Astrocyte (in vitro differentiated cells and primary cell): Measurements from ENCODE around the gene MAGEL2. TPM values are rescaled to one million over a fixed set of nuclear protein-coding genes. Genes with fewer than 3 reads are reported as not detected.

Source experiments
- DNase-seq: peaks from one replicate; pipeline ENCODE4 v3.0.0-alpha.2; 2010; ENCODE audit warnings: low read depth
- FAIRE-seq: peaks from 2 replicates; lab custom pipeline; 2011; peaks lifted over from hg19 to GRCh38; lab: Jason Lieb, UNC
- H2AFZ ChIP-seq: 2 replicates; pipeline ENCODE4 v1.6.0; 2012; ENCODE audit warnings: low read depth, low read length, inconsistent platforms
- H3K27ac ChIP-seq: 2 replicates; pipeline ENCODE4 v1.5.1; 2011; ENCODE audit warnings: low read depth, low read length, inconsistent platforms
- H3K27me3 ChIP-seq: 2 replicates; pipeline ENCODE4 v1.6.0; 2011; ENCODE audit warnings: low read length, inconsistent platforms; ENCODE audit not compliant: insufficient read depth
- H3K36me3 ChIP-seq: 2 replicates; pipeline ENCODE4 v1.5.1; 2011; ENCODE audit warnings: low read length, inconsistent platforms; ENCODE audit not compliant: insufficient read depth
- H3K4me1 ChIP-seq: 2 replicates; pipeline ENCODE4 v1.5.1; 2011; ENCODE audit warnings: low read length, inconsistent platforms; ENCODE audit not compliant: insufficient read depth
- H3K4me2 ChIP-seq: 2 replicates; pipeline ENCODE4 v1.6.0; 2012; ENCODE audit warnings: low read length, inconsistent platforms
- H3K4me3 ChIP-seq: 2 replicates; pipeline ENCODE4 v1.5.1; 2011; ENCODE audit warnings: low read depth, mild to moderate bottlenecking, low read length, inconsistent platforms; ENCODE audit not compliant: insufficient read depth
- H3K79me2 ChIP-seq: 2 replicates; pipeline ENCODE4 v1.6.0; 2012; ENCODE audit warnings: mild to moderate bottlenecking, low read length, inconsistent platforms; ENCODE audit not compliant: insufficient read depth
- H3K9ac ChIP-seq: 2 replicates; pipeline ENCODE4 v1.6.0; 2012; ENCODE audit warnings: mild to moderate bottlenecking, low read length, inconsistent platforms
- H3K9me3 ChIP-seq: 2 replicates; pipeline ENCODE4 v1.5.1; 2012; ENCODE audit warnings: low read depth, mild to moderate bottlenecking, low read length, inconsistent platforms; ENCODE audit not compliant: insufficient read depth
- H4K20me1 ChIP-seq: 2 replicates; pipeline ENCODE4 v1.6.0; 2012; ENCODE audit warnings: low read length, inconsistent platforms; ENCODE audit not compliant: insufficient read depth
- H3K27ac Mint-ChIP-seq: one replicate; pipeline ENCODE4 v1.8.0; 2021; ENCODE audit warnings: mild to moderate bottlenecking, mixed read lengths; ENCODE audit not compliant: unreplicated experiment
- H3K27me3 Mint-ChIP-seq: one replicate; pipeline ENCODE4 v1.8.0; 2021; ENCODE audit warnings: low read depth, mixed read lengths; ENCODE audit not compliant: unreplicated experiment
- H3K36me3 Mint-ChIP-seq: one replicate; pipeline ENCODE4 v1.8.0; 2021; ENCODE audit warnings: low read depth, mixed read lengths; ENCODE audit not compliant: unreplicated experiment
- H3K4me1 Mint-ChIP-seq: one replicate; pipeline ENCODE4 v1.8.0; 2021; ENCODE audit warnings: low read depth, mixed read lengths; ENCODE audit not compliant: unreplicated experiment
- H3K4me3 Mint-ChIP-seq: one replicate; pipeline ENCODE4 v1.8.0; 2021; ENCODE audit warnings: mild to moderate bottlenecking, moderate library complexity, mixed read lengths; ENCODE audit not compliant: unreplicated experiment
- H3K9me3 Mint-ChIP-seq: one replicate; pipeline ENCODE4 v1.8.0; 2021; ENCODE audit warnings: mild to moderate bottlenecking, mixed read lengths; ENCODE audit not compliant: unreplicated experiment
- CTCF ChIP-seq: IDR thresholded peaks from 2 replicates; pipeline ENCODE4 v1.5.1; 2011; ENCODE audit warnings: low read depth, mild to moderate bottlenecking, inconsistent platforms, low read length, moderate library complexity; ENCODE audit not compliant: insufficient read depth
- EZH2 ChIP-seq: IDR thresholded peaks from 2 replicates; pipeline ENCODE4 v1.6.1; 2012; ENCODE audit warnings: mild to moderate bottlenecking, low read length, inconsistent platforms; ENCODE audit not compliant: insufficient read depth
- total RNA-seq: library from RNA; stranded (reverse); gene quantifications from 2 replicates; pipeline ENCODE4 v1.2.1, GENCODE V29; 2021

The MAGEL2 gene
- total RNA-seq, 1 donor from 2014 or later = 8.6 TPM

- Mint-ChIP-seq H3K4me1 (no peaks in the 10 kb centered on the region), H3K36me3 (no peaks in the 10 kb centered on the region), H3K4me3 (no peak overlapping the region), H3K27me3 (no peaks in the 10 kb centered on the region), H3K27ac (no peak overlapping the region), H3K9me3 (no peaks in the 10 kb centered on the region)
- no peaks in the 10 kb centered on the region for H3K79me2 ChIP-seq
- no peaks in the 10 kb centered on the region for H3K27me3 ChIP-seq
- no peaks in the 10 kb centered on the region for H3K4me1 ChIP-seq
- FAIRE-seq (no peak), DNase-seq (no peak)
- no peak overlapping the region for H3K9ac ChIP-seq
- no peaks in the 10 kb centered on the region for H3K9me3 ChIP-seq
- no peaks in the 10 kb centered on the region for H4K20me1 ChIP-seq
- TF ChIP-seq CTCF (no peak), EZH2 (no peak)
- H3K27ac ChIP-seq = no peak overlapping the region
- H3K36me3 ChIP-seq = no peaks in the 10 kb centered on the region
- H2AFZ ChIP-seq = no peak overlapping the region
- H3K4me2 ChIP-seq = no peak overlapping the region
- no peak overlapping the region for H3K4me3 ChIP-seq
These were observed 46.9 kb upstream of the MAGEL2 start for GRCh38 chr15:23694592-23694991.

- Histone ChIP-seq H3K4me2 (no peak overlapping the region), H3K36me3 (no peaks in the 10 kb centered on the region), H3K4me1 (no peaks in the 10 kb centered on the region), H3K9me3 (no peaks in the 10 kb centered on the region), H4K20me1 (peaks cover 5% of the 10 kb centered on the region), H3K27me3 (no peaks in the 10 kb centered on the region), H3K9ac (no peak overlapping the region), H3K27ac (no peak overlapping the region), H3K79me2 (no peaks in the 10 kb centered on the region), H2AFZ (no peak overlapping the region), H3K4me3 (no peak overlapping the region)
- FAIRE-seq (no peak), DNase-seq (peak; percentile 2)
- no peaks in the 10 kb centered on the region for H3K36me3 Mint-ChIP-seq
- no peak overlapping the region for H3K4me3 Mint-ChIP-seq
- no peaks in the 10 kb centered on the region for H3K27me3 Mint-ChIP-seq
- TF ChIP-seq EZH2 (no peak), CTCF (no peak)
- H3K9me3 Mint-ChIP-seq = peaks cover 2% of the 10 kb centered on the region
- no peak overlapping the region for H3K27ac Mint-ChIP-seq
- peaks cover 3% of the 10 kb centered on the region for H3K4me1 Mint-ChIP-seq
These were observed 42.8 kb upstream of the MAGEL2 start for GRCh38 chr15:23690450-23690852.

GRCh38 chr15:23690015-23690414 is 42.3 kb upstream of the MAGEL2 start:
- no peak overlapping the region for H3K4me3 ChIP-seq
- no peak overlapping the region for H2AFZ ChIP-seq
- DNase-seq (no peak), FAIRE-seq (no peak)
- H3K4me1 Mint-ChIP-seq = peaks cover 3% of the 10 kb centered on the region
- H3K27me3 Mint-ChIP-seq = no peaks in the 10 kb centered on the region
- no peak overlapping the region for H3K27ac ChIP-seq
- peaks cover 5% of the 10 kb centered on the region for H4K20me1 ChIP-seq
- H3K36me3 ChIP-seq = no peaks in the 10 kb centered on the region
- no peak overlapping the region for H3K27ac Mint-ChIP-seq
- H3K9ac ChIP-seq = no peak overlapping the region
- TF ChIP-seq EZH2 (no peak), CTCF (no peak)
- no peak overlapping the region for H3K4me2 ChIP-seq
- no peaks in the 10 kb centered on the region for H3K4me1 ChIP-seq
- H3K27me3 ChIP-seq = no peaks in the 10 kb centered on the region
- H3K36me3 Mint-ChIP-seq = no peaks in the 10 kb centered on the region
- H3K9me3 Mint-ChIP-seq = peaks cover 2% of the 10 kb centered on the region
- no peak overlapping the region for H3K4me3 Mint-ChIP-seq
- no peaks in the 10 kb centered on the region for H3K79me2 ChIP-seq
- H3K9me3 ChIP-seq = no peaks in the 10 kb centered on the region
